ENCODE data around the gene CTXN2. TPM values are rescaled to one million over a fixed set of nuclear protein-coding genes. Genes with fewer than 3 reads are reported as not detected.

Gene CTXN2
- total and polyA plus RNA-seq, 4 donors = not detected

- Histone ChIP-seq H3K9ac (ENCODE audit: insufficient read depth in 1 of 2, low read length in 2 of 2) (no peak overlapping the region), H3K27ac (ENCODE audit: low read depth in 1 of 2, low read length in 1 of 2) (no peak overlapping the region), H3K9me3 (ENCODE audit: control insufficient read depth in 4 of 4, insufficient read depth in 3 of 4, low read length in 3 of 4) (peaks cover 0 to 3% (median 0%) of the 10 kb centered on the region in 4 donors), H3K4me3 (no peak overlapping the region), H3K36me3 (ENCODE audit: control insufficient read depth in 4 of 4, insufficient read depth in 4 of 4, low read length in 4 of 4) (no peaks in the 10 kb centered on the region), H3K4me1 (ENCODE audit: control insufficient read depth in 5 of 5, insufficient read depth in 5 of 5, low read length in 5 of 5) (no peaks in the 10 kb centered on the region), H3K27me3 (ENCODE audit: control insufficient read depth in 3 of 3, insufficient read depth in 3 of 3, low read length in 2 of 3) (peaks cover 0 to 3% (median 0%) of the 10 kb centered on the region in 3 donors)
- ATAC-seq (ENCODE audit: insufficient read depth, low FRiP score) (no peak), DNase-seq (no peak)
- TF ChIP-seq, protein P1, sequence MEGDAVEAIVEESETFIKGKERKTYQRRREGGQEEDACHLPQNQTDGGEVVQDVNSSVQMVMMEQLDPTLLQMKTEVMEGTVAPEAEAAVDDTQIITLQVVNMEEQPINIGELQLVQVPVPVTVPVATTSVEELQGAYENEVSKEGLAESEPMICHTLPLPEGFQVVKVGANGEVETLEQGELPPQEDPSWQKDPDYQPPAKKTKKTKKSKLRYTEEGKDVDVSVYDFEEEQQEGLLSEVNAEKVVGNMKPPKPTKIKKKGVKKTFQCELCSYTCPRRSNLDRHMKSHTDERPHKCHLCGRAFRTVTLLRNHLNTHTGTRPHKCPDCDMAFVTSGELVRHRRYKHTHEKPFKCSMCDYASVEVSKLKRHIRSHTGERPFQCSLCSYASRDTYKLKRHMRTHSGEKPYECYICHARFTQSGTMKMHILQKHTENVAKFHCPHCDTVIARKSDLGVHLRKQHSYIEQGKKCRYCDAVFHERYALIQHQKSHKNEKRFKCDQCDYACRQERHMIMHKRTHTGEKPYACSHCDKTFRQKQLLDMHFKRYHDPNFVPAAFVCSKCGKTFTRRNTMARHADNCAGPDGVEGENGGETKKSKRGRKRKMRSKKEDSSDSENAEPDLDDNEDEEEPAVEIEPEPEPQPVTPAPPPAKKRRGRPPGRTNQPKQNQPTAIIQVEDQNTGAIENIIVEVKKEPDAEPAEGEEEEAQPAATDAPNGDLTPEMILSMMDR (IDR thresholded peaks at IDR 0.05; ENCODE audit: control extremely low read depth, extremely low read depth) = no peak
- WGBS, 2 donors = 68 to 87% methylated on average over 1 of the region's 1 CpG
Observed at GRCh38 chr15:48221261-48221660, 29.8 kb downstream of the CTXN2 start.

DNA sequence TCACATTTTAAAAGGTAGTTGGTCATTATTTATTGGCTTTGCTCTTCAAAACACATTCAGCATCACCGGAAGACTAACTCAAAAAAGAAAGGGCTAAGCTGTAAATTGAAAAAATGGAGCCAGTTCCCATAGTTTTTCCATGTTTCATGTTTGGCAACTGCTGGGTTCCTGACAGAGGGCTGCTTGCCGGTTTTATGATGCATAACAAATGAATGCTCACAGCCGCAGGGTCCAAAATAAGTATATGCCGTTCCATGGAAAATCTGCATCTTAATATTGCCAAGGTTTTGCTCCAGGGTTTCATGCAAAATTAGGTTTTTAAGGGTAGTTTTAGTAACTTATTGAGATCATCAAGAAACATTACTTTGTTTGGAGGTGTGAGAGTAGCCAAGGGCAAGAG lies 30.4 kb downstream of the CTXN2 start:
- Histone ChIP-seq H3K9me3 (ENCODE audit: control insufficient read depth in 4 of 4, insufficient read depth in 3 of 4, low read length in 3 of 4) (peaks cover 0 to 3% (median 0%) of the 10 kb centered on the region in 4 donors), H3K9ac (ENCODE audit: insufficient read depth in 1 of 2, low read length in 2 of 2) (no peak overlapping the region), H3K4me3 (no peak overlapping the region), H3K36me3 (ENCODE audit: control insufficient read depth in 4 of 4, insufficient read depth in 4 of 4, low read length in 4 of 4) (no peaks in the 10 kb centered on the region), H3K4me1 (ENCODE audit: control insufficient read depth in 5 of 5, insufficient read depth in 5 of 5, low read length in 5 of 5) (no peaks in the 10 kb centered on the region), H3K27ac (ENCODE audit: low read depth in 1 of 2, low read length in 1 of 2) (no peak overlapping the region), H3K27me3 (ENCODE audit: control insufficient read depth in 3 of 3, insufficient read depth in 3 of 3, low read length in 2 of 3) (peaks cover 0 to 3% (median 0%) of the 10 kb centered on the region in 3 donors)
- no peak for DNase-seq
- TF ChIP-seq, protein P1 (IDR thresholded peaks at IDR 0.05; ENCODE audit: control extremely low read depth, extremely low read depth) = no peak
- 84 to 91% methylated on average over 4 of the region's 4 CpGs for WGBS, 2 donors
- ATAC-seq (ENCODE audit: insufficient read depth, low FRiP score) = no peak

DNA sequence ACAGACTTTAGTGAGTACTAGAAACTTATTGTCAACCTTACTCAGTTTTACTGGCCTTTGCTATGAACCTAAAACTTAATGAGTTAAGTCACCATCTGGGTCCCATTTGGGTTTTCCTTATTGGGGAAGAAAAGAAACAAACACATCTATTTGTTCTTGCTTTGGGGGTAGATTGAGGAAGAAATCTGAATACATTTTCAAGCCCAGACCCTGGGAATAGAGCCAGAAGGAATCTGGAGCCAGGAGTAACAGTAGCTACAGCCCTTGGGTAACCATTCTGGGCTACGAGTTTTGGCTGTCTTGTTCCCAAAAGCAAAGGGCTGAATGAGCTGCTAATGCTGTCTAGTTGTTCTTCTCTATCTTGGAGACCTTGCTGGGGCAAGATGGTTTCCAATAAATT lies 31.2 kb downstream of the CTXN2 start:
- Histone ChIP-seq H3K4me3 (no peak overlapping the region), H3K9ac (ENCODE audit: insufficient read depth in 1 of 2, low read length in 2 of 2) (no peak overlapping the region), H3K4me1 (ENCODE audit: control insufficient read depth in 5 of 5, insufficient read depth in 5 of 5, low read length in 5 of 5) (no peaks in the 10 kb centered on the region), H3K9me3 (ENCODE audit: control insufficient read depth in 4 of 4, insufficient read depth in 3 of 4, low read length in 3 of 4) (peaks cover 0 to 3% (median 0%) of the 10 kb centered on the region in 4 donors), H3K27me3 (ENCODE audit: control insufficient read depth in 3 of 3, insufficient read depth in 3 of 3, low read length in 2 of 3) (peaks cover 0 to 3% (median 0%) of the 10 kb centered on the region in 3 donors), H3K36me3 (ENCODE audit: control insufficient read depth in 4 of 4, insufficient read depth in 4 of 4, low read length in 4 of 4) (no peaks in the 10 kb centered on the region), H3K27ac (ENCODE audit: low read depth in 1 of 2, low read length in 1 of 2) (no peak overlapping the region)
- ATAC-seq (ENCODE audit: insufficient read depth, low FRiP score) (no peak), DNase-seq (peak in 1 of 3 donors; percentile 3)
- TF ChIP-seq, protein P1 (IDR thresholded peaks at IDR 0.05; ENCODE audit: control extremely low read depth, extremely low read depth) = no peak
- WGBS, 2 donors = 57 to 58% methylated on average over 1 of the region's 1 CpG

- peaks cover 0 to 3% (median 0%) of the 10 kb centered on the region in 4 donors for H3K9me3 ChIP-seq (ENCODE audit: control insufficient read depth in 4 of 4, insufficient read depth in 3 of 4, low read length in 3 of 4)
Observed at GRCh38 chr15:48225771-48226170, 34.3 kb downstream of the CTXN2 start.

More at GRCh38 chr15:48225771-48226170, 34.3 kb downstream of the CTXN2 start:
- ATAC-seq (ENCODE audit: insufficient read depth, low FRiP score) (no peak), DNase-seq (no peak)
- H3K36me3 ChIP-seq (ENCODE audit: control insufficient read depth in 4 of 4, insufficient read depth in 4 of 4, low read length in 4 of 4) = no peaks in the 10 kb centered on the region
- no peak overlapping the region for H3K9ac ChIP-seq (ENCODE audit: insufficient read depth in 1 of 2, low read length in 2 of 2)
- 53 to 82% methylated on average over 3 of the region's 3 CpGs for WGBS, 2 donors
- TF ChIP-seq, protein P1 (IDR thresholded peaks at IDR 0.05; ENCODE audit: control extremely low read depth, extremely low read depth) = no peak
- H3K27ac ChIP-seq (ENCODE audit: low read depth in 1 of 2, low read length in 1 of 2) = no peak overlapping the region
- no peaks in the 10 kb centered on the region for H3K4me1 ChIP-seq (ENCODE audit: control insufficient read depth in 5 of 5, insufficient read depth in 5 of 5, low read length in 5 of 5)
- H3K4me3 ChIP-seq = no peak overlapping the region
- H3K27me3 ChIP-seq (ENCODE audit: control insufficient read depth in 3 of 3, insufficient read depth in 3 of 3, low read length in 2 of 3) = peaks cover 0 to 3% (median 0%) of the 10 kb centered on the region in 3 donors
